Kidney capillary endothelial cell (primary cell): Measurements from ENCODE around the gene MCOLN1.
"Not testable (repeated sequence)": the region's sequence is repeated elsewhere in the genome, so short reads cannot be mapped to it uniquely, and the experiment has no call there.

Source experiments
- DNase-seq: peaks from one replicate; pipeline ENCODE4 v3.0.0-alpha.2; 2018; ENCODE audit warnings: low spot score

MCOLN1 gene

GRCh38 chr19:7544626-7545025 lies 22.2 kb downstream of the MCOLN1 start:
- no peak for DNase-seq

DNA sequence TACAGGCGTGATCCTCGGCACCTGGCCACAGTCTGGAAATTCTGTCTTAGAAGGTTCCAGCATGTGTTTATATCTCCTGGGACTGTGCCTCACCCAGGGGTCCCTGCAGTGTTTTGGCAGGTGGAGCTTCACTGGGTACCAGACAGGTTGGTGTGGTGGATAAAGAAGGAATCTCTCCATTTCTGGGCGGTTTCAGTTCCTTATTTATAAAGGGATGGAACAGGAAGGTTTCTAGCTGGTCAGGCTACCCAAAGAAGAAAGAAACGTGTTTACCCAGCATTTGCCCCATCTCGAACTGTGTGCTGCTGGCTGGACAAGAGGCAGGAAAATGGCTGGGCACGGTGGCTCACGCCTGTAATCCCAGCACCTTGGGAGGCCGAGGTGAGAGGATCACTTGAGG lies 22.9 kb downstream of the MCOLN1 start:
- DNase-seq, result no peak

DNA sequence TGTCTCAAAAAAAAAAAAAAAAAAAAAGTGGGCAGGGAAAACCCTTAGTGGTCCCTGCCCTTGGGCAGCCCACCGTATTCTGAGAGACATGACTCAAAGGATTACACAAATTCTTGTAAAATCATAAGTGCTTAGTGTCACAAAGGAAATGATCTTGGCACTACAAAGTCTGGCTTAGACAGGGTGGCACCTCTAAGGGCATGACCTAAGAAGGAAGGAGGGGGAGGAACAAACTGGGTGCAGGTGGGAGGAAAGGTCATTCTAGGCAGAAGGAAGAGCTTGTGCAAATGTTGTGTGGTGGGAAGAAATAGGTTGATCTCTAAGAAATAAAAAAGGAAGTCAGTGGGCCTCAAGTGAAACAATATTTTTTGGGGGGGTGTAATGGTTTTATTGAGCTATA lies 23.5 kb downstream of the MCOLN1 start:
- DNase-seq, result peak; percentile 14

- DNase-seq, result no peak
Observed at GRCh38 chr19:7547159-7547558, 24.7 kb downstream of the MCOLN1 start.

GRCh38 chr19:7549429-7550148 lies 27.2 kb downstream of the MCOLN1 start:
- DNase-seq, result no peak

DNA sequence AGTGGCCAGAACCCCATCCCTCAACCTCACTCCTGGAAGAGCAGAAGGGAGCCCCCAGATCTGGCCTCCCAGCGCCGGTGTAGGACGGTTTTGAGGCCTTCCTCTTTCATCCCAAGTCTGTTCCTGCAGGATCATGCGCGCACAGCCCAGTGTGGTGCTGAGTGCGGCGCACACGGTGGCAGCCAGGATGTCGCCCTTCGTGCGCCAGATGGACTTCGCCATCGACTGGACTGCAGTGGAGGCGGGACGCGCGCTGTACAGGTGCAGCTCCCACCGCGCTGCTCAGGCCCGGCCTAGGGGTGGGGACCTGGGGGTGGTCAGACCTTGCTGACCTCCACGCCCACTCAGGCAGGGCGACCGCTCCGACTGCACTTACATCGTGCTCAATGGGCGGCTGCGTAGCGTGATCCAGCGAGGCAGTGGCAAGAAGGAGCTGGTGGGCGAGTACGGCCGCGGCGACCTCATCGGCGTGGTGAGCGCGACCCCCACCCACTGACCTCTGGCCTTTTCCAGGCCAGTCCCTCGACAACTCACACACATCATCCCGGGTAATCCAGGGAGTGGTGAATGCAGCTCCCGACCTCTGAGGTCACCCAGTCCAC lies 27.8 kb downstream of the MCOLN1 start:
- no peak for DNase-seq

GRCh38 chr19:7550987-7551761 lies 28.8 kb downstream of the MCOLN1 start:
- no peak for DNase-seq

GRCh38 chr19:7552781-7553180 lies 30.4 kb downstream of the MCOLN1 start:
- no peak for DNase-seq

DNA sequence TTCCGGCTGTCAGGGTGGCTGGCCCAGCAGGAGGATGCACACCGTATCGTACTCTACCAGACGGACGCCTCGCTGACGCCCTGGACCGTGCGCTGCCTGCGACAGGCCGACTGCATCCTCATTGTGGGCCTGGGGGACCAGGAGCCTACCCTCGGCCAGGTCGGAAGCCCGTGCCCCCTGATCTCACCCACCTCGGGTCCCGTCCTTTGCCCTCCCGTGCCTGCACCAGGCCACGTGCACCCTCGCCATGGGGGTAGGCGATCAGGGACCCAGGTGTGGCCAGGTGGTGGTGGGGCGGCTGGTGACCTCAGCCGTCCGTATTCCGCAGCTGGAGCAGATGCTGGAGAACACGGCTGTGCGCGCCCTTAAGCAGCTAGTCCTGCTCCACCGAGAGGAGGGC lies 32.1 kb downstream of the MCOLN1 start:
- no peak for DNase-seq

DNA sequence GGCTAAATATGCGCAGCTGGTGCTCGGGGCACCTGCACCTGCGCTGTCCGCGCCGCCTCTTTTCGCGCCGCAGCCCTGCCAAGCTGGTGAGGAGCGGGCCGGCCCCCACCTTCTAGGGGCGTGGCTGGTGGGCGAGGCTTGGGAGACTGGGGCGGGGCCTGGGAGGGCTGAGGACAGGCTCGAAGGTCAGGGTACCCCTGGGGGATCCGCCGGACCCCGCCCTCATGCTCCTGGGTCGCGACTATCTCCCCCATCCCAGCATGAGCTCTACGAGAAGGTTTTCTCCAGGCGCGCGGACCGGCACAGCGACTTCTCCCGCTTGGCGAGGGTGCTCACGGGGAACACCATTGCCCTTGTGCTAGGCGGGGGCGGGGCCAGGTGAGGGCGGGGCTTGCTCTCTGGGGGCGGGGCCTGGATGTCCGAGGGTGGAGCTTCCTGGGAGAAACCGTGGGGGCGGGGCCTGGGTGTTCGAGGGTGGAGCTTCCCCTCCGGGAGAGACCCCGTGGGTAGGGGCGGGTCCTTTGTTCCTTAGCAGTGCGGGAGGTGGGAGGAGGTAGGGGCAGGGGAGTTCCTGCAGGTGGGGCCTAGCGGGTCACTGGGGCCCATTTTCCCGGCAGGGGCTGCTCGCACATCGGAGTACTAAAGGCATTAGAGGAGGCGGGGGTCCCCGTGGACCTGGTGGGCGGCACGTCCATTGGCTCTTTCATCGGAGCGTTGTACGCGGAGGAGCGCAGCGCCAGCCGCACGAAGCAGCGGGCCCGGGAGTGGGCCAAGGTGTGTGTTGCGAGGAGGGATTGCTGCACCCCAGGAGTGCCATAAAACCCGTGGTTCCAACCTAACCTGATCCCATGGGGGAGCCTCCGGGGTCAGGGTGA lies 32.8 kb downstream of the MCOLN1 start:
- no peak for DNase-seq

DNA sequence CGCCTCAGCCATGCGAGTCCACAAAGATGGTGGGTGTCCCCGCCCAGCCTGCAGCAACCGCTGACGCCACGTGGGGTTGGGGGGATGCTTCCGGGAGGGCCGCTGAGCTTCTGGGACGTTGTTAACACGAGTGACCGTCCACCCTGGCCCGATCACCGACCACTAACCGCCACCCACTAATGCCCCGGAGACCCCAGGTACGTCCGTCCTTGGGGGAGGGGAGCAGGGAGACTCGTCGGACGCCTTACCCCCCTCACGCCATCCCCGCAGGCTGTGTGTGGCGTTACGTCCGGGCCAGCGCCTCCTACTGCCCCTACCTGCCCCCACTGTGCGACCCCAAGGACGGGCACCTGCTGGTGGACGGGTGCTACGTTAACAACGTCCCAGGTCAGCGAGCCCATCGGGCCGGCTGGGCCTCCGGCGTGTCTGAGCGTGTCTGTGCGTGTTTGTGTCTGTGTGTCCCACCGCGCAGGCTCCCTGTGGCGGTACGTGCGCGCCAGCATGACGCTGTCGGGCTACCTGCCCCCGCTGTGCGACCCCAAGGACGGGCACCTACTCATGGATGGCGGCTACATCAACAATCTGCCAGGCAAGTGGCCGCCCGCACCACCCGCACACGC lies 34.4 kb downstream of the MCOLN1 start:
- no peak for DNase-seq

DNA sequence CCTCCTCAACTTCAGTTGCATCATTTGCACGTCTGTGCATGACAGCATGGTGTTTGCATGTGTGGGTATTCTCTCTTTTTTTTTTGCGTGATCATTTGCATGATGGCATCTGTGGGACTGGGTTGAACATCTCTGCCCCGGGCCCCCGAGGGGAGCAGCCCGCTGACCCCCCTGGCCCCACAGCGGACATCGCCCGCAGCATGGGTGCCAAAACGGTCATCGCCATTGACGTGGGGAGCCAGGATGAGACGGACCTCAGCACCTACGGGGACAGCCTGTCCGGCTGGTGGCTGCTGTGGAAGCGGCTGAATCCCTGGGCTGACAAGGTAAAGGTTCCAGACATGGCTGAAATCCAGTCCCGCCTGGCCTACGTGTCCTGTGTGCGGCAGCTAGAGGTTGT lies 36.2 kb downstream of the MCOLN1 start:
- DNase-seq, result no peak

GRCh38 chr19:7559102-7559501 lies 36.7 kb downstream of the MCOLN1 start:
- DNase-seq, result no peak

GRCh38 chr19:7560255-7560654 lies 37.8 kb downstream of the MCOLN1 start:
- no peak for DNase-seq

DNA sequence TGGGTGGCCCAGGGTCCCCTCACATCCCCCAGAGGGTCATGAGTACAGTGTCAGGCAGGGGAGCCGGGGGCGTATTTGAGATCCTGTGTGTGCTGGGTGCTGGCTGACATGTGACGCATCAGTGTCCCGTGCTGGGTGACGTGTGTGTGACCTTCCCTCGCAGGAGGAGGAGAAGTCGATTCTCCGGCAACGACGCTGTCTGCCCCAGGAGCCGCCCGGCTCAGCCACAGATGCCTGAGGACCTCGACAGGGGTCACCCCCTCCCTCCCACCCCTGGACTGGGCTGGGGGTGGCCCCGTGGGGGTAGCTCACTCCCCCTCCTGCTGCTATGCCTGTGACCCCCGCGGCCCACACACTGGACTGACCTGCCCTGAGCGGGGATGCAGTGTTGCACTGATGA lies 38.9 kb downstream of the MCOLN1 start:
- no peak for DNase-seq

DNA sequence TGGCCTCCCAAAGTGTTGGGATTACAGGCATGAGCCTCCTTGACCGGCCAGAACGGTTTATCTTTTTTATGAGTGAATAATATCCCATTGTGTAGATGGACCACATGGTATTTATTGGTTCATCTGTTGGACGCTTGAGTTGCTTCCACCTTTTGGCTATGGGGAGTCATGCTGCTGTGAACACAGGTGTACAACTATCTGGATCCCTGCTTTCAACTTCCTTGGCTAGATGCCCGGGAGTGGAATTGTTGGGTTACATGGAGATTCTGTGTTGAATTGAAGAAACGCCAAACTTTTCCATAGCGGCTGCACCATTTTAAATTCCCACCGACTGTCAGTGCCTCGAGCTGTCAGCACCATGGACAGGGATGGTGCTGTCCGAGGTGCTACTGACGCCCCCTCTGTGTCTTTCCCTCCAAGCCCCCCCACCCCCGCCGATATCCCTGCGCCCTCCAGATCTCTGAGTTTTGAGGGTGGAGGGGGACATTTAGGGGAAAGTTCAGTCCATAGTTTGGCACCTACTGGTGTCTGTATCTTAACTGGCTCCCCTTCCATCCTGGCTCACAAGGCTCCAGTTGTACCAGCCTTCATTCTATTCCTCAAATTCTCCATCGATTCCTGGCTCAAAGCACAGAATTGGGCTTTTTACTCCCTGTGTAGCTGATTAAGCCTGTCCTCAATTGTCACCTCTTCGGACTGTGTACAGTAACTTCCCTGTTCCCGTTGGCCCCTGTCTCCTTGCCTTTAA lies 40.4 kb downstream of the MCOLN1 start:
- no peak for DNase-seq

- no peak for DNase-seq
Observed at GRCh38 chr19:7564866-7565265, 42.4 kb downstream of the MCOLN1 start.

- no peak for DNase-seq
Observed at GRCh38 chr19:7565332-7565731, 42.9 kb downstream of the MCOLN1 start.

GRCh38 chr19:7570761-7571160 lies 48.3 kb downstream of the MCOLN1 start:
- DNase-seq, result no peak

GRCh38 chr19:7575434-7576040 lies 53.1 kb downstream of the MCOLN1 start:
- DNase-seq, result no peak

- DNase-seq, result not testable (repeated sequence)
Observed at GRCh38 chr19:7577422-7577821, 55.0 kb downstream of the MCOLN1 start.
